ENCODE measurements around the gene PLEKHA1. TPM values are rescaled to one million over a fixed set of nuclear protein-coding genes. Genes with fewer than 3 reads are reported as not detected.

PLEKHA1 gene
- total and polyA plus RNA-seq, 4 donors = 15.9 to 29.2 (median 22.9) TPM

DNA sequence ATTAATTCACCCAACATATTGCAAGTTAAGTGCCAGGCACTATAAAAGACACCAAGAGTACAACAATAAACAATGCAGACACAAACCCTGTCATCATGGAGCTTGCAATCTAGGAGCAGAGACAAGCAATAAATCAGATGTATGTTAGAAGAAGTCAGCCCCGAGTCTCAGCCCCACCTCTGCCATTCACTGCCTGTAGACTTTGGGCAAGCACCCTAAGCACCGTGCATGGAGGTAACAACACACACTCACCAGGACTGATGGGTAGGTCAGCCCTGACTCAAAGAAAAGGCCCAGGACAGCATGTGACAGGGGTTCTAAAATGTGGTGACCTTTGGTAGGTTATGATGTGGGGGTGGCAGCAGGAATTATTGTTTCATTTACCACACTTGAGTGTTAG is 49.3 kb upstream of the PLEKHA1 start:
- H3K27me3 ChIP-seq (ENCODE audit: control insufficient read depth in 4 of 4, insufficient read depth in 4 of 4, low read length in 3 of 4) = no peaks in the 10 kb centered on the region
- H3K4me1 ChIP-seq (ENCODE audit: control insufficient read depth in 4 of 4, insufficient read depth in 4 of 4, low read length in 3 of 4) = no peaks in the 10 kb centered on the region
- H3K27ac ChIP-seq (ENCODE audit: low read depth in 1 of 2, low read length in 2 of 2) = no peak overlapping the region
- H3K9ac ChIP-seq (ENCODE audit: low read depth in 1 of 2, low read length in 2 of 2) = no peak overlapping the region
- 95% methylated on average over 2 of the region's 2 CpGs for WGBS
- H3K36me3 ChIP-seq (ENCODE audit: control insufficient read depth in 4 of 4, insufficient read depth in 3 of 4, low read depth in 1 of 4, low read length in 3 of 4) = no peaks in the 10 kb centered on the region
- no peaks in the 10 kb centered on the region for H3K9me3 ChIP-seq (ENCODE audit: control insufficient read depth in 4 of 4, low read length in 3 of 4)
- DNase-seq (ENCODE audit: low spot score) = no peak
- TF ChIP-seq EGR1 (IDR thresholded peaks at IDR 0.05; ENCODE audit: low read depth in 2 of 2) (no peak), SP1 (IDR thresholded peaks at IDR 0.05) (no peak), HNF4G (IDR thresholded peaks at IDR 0.05) (no peak), RXRA (IDR thresholded peaks at IDR 0.05) (no peak), HNF4A (conservative IDR thresholded peaks at IDR 0.05) (no peak), FOXA1 (IDR thresholded peaks at IDR 0.05) (no peak), GABPA (IDR thresholded peaks at IDR 0.05 in 1 of 2, conservative IDR thresholded peaks at IDR 0.05 in 1 of 2) (no peak), TAF1 (conservative IDR thresholded peaks at IDR 0.05) (no peak), NR2F2 (IDR thresholded peaks at IDR 0.05) (no peak), YY1 (IDR thresholded peaks at IDR 0.05) (no peak), JUND (IDR thresholded peaks at IDR 0.05) (no peak)
- TF ChIP-seq, protein P1, sequence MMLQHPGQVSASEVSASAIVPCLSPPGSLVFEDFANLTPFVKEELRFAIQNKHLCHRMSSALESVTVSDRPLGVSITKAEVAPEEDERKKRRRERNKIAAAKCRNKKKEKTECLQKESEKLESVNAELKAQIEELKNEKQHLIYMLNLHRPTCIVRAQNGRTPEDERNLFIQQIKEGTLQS (IDR thresholded peaks at IDR 0.05) = no peak
- TF ChIP-seq, protein P2, sequence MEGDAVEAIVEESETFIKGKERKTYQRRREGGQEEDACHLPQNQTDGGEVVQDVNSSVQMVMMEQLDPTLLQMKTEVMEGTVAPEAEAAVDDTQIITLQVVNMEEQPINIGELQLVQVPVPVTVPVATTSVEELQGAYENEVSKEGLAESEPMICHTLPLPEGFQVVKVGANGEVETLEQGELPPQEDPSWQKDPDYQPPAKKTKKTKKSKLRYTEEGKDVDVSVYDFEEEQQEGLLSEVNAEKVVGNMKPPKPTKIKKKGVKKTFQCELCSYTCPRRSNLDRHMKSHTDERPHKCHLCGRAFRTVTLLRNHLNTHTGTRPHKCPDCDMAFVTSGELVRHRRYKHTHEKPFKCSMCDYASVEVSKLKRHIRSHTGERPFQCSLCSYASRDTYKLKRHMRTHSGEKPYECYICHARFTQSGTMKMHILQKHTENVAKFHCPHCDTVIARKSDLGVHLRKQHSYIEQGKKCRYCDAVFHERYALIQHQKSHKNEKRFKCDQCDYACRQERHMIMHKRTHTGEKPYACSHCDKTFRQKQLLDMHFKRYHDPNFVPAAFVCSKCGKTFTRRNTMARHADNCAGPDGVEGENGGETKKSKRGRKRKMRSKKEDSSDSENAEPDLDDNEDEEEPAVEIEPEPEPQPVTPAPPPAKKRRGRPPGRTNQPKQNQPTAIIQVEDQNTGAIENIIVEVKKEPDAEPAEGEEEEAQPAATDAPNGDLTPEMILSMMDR (IDR thresholded peaks at IDR 0.05; ENCODE audit: low read depth, low read length, missing input control) = no peak
- TF ChIP-seq, protein P3, sequence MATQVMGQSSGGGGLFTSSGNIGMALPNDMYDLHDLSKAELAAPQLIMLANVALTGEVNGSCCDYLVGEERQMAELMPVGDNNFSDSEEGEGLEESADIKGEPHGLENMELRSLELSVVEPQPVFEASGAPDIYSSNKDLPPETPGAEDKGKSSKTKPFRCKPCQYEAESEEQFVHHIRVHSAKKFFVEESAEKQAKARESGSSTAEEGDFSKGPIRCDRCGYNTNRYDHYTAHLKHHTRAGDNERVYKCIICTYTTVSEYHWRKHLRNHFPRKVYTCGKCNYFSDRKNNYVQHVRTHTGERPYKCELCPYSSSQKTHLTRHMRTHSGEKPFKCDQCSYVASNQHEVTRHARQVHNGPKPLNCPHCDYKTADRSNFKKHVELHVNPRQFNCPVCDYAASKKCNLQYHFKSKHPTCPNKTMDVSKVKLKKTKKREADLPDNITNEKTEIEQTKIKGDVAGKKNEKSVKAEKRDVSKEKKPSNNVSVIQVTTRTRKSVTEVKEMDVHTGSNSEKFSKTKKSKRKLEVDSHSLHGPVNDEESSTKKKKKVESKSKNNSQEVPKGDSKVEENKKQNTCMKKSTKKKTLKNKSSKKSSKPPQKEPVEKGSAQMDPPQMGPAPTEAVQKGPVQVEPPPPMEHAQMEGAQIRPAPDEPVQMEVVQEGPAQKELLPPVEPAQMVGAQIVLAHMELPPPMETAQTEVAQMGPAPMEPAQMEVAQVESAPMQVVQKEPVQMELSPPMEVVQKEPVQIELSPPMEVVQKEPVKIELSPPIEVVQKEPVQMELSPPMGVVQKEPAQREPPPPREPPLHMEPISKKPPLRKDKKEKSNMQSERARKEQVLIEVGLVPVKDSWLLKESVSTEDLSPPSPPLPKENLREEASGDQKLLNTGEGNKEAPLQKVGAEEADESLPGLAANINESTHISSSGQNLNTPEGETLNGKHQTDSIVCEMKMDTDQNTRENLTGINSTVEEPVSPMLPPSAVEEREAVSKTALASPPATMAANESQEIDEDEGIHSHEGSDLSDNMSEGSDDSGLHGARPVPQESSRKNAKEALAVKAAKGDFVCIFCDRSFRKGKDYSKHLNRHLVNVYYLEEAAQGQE (IDR thresholded peaks at IDR 0.05) = no peak
- TF ChIP-seq, protein P4, sequence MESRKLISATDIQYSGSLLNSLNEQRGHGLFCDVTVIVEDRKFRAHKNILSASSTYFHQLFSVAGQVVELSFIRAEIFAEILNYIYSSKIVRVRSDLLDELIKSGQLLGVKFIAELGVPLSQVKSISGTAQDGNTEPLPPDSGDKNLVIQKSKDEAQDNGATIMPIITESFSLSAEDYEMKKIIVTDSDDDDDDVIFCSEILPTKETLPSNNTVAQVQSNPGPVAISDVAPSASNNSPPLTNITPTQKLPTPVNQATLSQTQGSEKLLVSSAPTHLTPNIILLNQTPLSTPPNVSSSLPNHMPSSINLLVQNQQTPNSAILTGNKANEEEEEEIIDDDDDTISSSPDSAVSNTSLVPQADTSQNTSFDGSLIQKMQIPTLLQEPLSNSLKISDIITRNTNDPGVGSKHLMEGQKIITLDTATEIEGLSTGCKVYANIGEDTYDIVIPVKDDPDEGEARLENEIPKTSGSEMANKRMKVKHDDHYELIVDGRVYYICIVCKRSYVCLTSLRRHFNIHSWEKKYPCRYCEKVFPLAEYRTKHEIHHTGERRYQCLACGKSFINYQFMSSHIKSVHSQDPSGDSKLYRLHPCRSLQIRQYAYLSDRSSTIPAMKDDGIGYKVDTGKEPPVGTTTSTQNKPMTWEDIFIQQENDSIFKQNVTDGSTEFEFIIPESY (IDR thresholded peaks at IDR 0.05) = no peak
- TF ChIP-seq, protein P5, sequence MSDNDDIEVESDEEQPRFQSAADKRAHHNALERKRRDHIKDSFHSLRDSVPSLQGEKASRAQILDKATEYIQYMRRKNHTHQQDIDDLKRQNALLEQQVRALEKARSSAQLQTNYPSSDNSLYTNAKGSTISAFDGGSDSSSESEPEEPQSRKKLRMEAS (IDR thresholded peaks at IDR 0.05) = no peak
- no peak overlapping the region for H3K4me3 ChIP-seq (ENCODE audit: low read depth in 1 of 3, low read length in 3 of 3)

DNA sequence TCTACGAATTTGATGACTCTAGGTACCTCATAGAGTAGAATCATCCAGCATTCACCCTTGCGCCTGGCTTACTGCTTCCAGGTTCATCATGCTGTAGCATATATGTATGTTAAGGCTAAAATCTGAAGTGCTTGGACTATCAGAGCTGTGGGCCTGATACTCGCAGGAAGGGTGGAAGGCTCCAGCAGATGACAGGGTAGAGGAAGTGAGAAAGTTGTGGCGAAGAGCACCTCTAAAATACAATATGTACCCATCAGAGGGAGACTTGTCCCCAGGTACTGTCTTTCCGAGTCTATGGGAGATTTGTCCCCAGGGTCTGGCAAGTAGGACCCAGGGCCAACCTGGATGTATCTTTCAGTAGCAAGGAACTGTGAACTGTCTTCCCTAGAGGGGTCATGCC is 48.1 kb upstream of the PLEKHA1 start:
- 96% methylated on average over 5 of the region's 5 CpGs for WGBS
- DNase-seq (ENCODE audit: low spot score) = no peak

More for the DNA sequence above, 48.1 kb upstream of the PLEKHA1 start:
- H3K27me3 ChIP-seq (ENCODE audit: control insufficient read depth in 4 of 4, insufficient read depth in 4 of 4, low read length in 3 of 4) = no peaks in the 10 kb centered on the region
- H3K36me3 ChIP-seq (ENCODE audit: control insufficient read depth in 4 of 4, insufficient read depth in 3 of 4, low read depth in 1 of 4, low read length in 3 of 4) = no peaks in the 10 kb centered on the region
- no peak overlapping the region for H3K4me3 ChIP-seq (ENCODE audit: low read depth in 1 of 3, low read length in 3 of 3)
- H3K9ac ChIP-seq (ENCODE audit: low read depth in 1 of 2, low read length in 2 of 2) = no peak overlapping the region
- H3K27ac ChIP-seq (ENCODE audit: low read depth in 1 of 2, low read length in 2 of 2) = no peak overlapping the region
- no peaks in the 10 kb centered on the region for H3K9me3 ChIP-seq (ENCODE audit: control insufficient read depth in 4 of 4, low read length in 3 of 4)
- TF ChIP-seq JUND (IDR thresholded peaks at IDR 0.05) = no peak
- TF ChIP-seq HNF4A (conservative IDR thresholded peaks at IDR 0.05) = no peak
- TF ChIP-seq YY1 (IDR thresholded peaks at IDR 0.05) = no peak
- TF ChIP-seq, protein P1 (IDR thresholded peaks at IDR 0.05) = no peak
- TF ChIP-seq, protein P4 (IDR thresholded peaks at IDR 0.05) = no peak
- TF ChIP-seq TAF1 (conservative IDR thresholded peaks at IDR 0.05) = no peak
- TF ChIP-seq, protein P3 (IDR thresholded peaks at IDR 0.05) = no peak
- no peak for TF ChIP-seq EGR1 (IDR thresholded peaks at IDR 0.05; ENCODE audit: low read depth in 2 of 2)
- H3K4me1 ChIP-seq (ENCODE audit: control insufficient read depth in 4 of 4, insufficient read depth in 4 of 4, low read length in 3 of 4) = no peaks in the 10 kb centered on the region

Data from liver (tissue), 9 donors.